ENCODE data around the gene RUFY4. TPM values are rescaled to one million over a fixed set of nuclear protein-coding genes. Genes with fewer than 3 reads are reported as not detected.

RUFY4 gene
- total RNA-seq, 1 experiment from 2014 or later: not detected

DNA sequence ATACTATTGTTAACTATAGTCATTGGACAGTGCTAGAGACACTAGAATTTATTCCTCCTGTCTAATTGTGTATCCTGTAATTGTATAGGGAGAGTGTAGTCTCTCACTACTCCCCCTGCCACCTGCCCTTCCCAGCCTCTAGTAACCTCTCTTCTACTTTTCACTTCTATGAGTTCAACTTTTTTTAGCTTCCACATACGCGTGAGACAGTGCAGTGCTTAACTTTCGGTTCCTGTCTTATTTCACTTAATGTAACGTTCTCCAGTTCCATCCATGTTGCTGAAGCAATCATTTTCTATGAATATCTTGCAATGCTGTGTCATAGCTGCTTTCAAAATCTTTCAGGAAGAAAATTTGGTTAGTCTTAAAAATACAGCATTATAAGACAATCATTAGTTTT, 22.8 kb upstream of the RUFY4 start:
- in situ Hi-C loops (cut with HindIII; ENCODE audit: low sequenced_read_pairs): no loop called here
- DNase-seq (ENCODE audit: low spot score): no peak

GRCh38 chr2:218047536-218048225, 21.4 kb upstream of the RUFY4 start:
- DNase-seq (ENCODE audit: low spot score): no peak
- in situ Hi-C loops (cut with HindIII; ENCODE audit: low sequenced_read_pairs): no loop called here

- no peak for DNase-seq (ENCODE audit: low spot score)
- in situ Hi-C loops (cut with HindIII; ENCODE audit: low sequenced_read_pairs): no loop called here
Measured at GRCh38 chr2:218051903-218052302, 17.1 kb upstream of the RUFY4 start.

DNA sequence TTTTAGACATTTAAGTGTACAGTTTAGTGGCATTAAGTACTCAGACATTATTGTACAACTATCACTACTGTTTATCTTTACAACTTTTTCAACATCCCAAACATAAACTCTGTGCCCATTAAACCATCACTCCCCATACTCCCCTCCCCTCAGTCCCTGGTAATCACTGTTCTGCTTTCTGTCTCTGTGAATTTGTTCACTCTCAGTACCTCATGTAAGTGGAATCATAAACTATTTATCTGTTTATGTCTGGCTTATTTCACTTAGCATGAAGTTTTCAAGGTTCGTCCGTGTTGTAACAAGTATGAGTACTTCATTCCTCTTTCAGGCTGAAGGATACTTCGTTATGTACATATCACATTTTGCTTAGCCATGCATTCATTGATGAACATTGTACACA, 9.8 kb upstream of the RUFY4 start:
- DNase-seq (ENCODE audit: low spot score): no peak
- in situ Hi-C loops (cut with HindIII; ENCODE audit: low sequenced_read_pairs): no loop called here

- no peak for DNase-seq (ENCODE audit: low spot score)
- in situ Hi-C loops (cut with HindIII; ENCODE audit: low sequenced_read_pairs): no loop called here
Measured at GRCh38 chr2:218060118-218060517, 8.9 kb upstream of the RUFY4 start.

DNA sequence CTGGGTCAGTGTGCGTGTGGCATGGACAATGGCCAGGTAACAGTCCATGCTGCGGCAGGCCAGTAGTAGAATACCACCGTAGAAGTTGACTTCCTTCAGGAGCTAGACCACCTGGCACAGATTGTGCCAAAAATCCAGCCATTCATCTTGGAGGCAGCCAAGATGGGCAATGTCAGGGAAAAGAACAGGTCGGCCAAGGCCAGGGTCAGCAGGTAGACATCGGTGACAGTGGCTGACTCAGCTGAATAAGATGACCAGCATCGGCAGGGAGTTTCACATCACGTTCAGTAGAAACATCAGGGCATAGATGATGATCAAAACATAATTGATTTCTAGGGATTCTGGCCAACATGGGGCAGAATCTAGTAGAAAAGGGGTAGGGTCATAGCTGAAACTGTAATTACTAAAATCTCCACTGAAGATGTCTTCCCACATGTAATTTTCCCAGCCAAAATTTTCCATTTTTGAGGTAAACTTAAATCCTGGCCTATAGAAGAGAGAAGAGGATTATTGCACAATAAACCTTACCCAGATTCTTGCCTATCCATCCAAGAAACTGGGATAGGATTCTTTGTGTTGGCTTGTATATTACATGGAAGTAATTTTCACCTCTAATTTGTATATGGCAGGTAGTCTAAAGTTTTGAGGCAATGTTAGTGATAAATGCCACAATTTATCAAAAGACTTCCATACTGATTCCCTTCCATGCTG, 7.9 kb upstream of the RUFY4 start:
- DNase-seq (ENCODE audit: low spot score): no peak
- in situ Hi-C loops (cut with HindIII; ENCODE audit: low sequenced_read_pairs): no loop called here

- in situ Hi-C loops (cut with HindIII; ENCODE audit: low sequenced_read_pairs): no loop called here
- no peak for DNase-seq (ENCODE audit: low spot score)
Measured at GRCh38 chr2:218063486-218063885, 5.6 kb upstream of the RUFY4 start.

DNA sequence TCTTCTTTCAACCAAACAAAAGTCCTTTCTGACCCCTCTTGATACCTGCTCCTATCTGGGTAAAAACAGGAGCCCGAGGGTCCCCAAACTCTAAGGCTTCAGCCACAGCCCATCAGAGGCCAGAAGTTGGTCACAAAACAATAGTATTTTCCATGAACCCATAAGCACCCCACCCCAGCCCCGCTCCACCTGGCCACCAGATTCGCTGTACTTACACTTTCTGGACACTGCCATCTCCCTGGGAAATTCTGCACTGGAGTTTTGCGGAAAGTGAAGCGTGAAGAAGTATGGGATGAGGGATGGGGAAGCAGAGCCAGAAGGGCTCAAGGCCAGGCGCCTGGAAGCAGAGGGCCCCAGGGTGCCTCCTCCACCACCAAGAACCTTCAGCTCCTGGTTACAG, 5.2 kb upstream of the RUFY4 start:
- no peak for DNase-seq (ENCODE audit: low spot score)
- in situ Hi-C loops (cut with HindIII; ENCODE audit: low sequenced_read_pairs): no loop called here

GRCh38 chr2:218065239-218066006, 3.6 kb upstream of the RUFY4 start:
- no peak for DNase-seq (ENCODE audit: low spot score)
- in situ Hi-C loops (cut with HindIII; ENCODE audit: low sequenced_read_pairs): no loop called here

GRCh38 chr2:218066926-218067515, 2.0 kb upstream of the RUFY4 start:
- DNase-seq (ENCODE audit: low spot score): no peak
- in situ Hi-C loops (cut with HindIII; ENCODE audit: low sequenced_read_pairs): no loop called here

DNA sequence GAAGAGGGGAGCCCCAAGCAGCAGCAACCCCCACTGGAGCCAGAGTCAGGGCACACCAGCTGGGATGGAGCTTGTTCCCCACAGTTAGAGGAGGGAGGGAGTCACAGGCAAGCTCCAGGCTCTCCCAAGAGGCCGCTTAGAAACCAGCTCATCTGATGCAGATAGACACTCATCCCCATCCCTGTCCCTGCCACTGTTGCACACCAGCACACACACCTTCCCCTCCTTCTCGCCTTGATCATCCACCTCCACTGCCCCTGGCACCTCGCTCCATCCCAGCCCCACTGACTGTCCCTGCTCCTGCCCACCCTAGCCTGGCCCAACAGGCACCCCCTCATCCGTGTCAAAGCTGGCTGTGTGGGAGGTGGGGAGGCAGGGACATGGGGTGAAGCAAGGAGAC, 1.5 kb upstream of the RUFY4 start:
- DNase-seq (ENCODE audit: low spot score): no peak
- in situ Hi-C loops (cut with HindIII; ENCODE audit: low sequenced_read_pairs): no loop called here

DNA sequence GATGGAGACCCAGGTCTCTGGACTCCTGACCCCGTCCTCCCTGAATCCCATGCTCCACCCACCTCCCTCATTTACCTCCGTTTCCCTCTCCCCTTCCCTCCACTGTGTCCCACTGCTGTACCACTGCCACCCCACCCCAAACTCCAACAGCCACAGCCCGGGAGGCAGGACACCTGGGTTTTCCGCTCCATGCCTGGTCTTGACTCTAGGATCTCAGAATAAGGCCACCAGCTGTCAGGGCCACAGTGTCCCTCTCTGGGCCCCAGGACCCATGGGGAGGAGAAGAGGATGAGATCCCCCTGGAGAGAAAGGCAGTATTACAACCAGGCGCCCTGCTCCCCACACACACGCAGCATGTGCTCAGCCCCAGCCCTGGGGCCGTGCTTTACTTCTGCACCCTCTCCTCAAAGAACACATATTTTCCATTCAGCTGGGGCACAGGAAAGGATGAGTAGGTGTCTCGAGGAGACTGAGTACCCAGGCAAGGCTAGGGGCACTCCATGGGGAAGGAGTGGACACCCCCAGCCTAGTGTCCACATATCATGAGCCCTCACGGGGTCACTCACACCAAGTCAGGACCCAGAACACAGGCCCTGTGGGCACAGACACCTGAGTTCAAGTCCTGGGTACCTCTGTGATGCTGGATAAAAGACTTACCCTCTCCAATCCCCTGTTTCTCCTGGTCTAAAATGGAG, 700 bp downstream of the RUFY4 start:
- in situ Hi-C loops (cut with HindIII; ENCODE audit: low sequenced_read_pairs): no loop called here
- no peak for DNase-seq (ENCODE audit: low spot score)

GRCh38 chr2:218070587-218070986, 1.5 kb downstream of the RUFY4 start:
- DNase-seq (ENCODE audit: low spot score): no peak
- in situ Hi-C loops (cut with HindIII; ENCODE audit: low sequenced_read_pairs): no loop called here

GRCh38 chr2:218071218-218071937, 2.3 kb downstream of the RUFY4 start:
- in situ Hi-C loops (cut with HindIII; ENCODE audit: low sequenced_read_pairs): no loop called here
- DNase-seq (ENCODE audit: low spot score): no peak

GRCh38 chr2:218072002-218072401, 2.9 kb downstream of the RUFY4 start:
- DNase-seq (ENCODE audit: low spot score): no peak
- in situ Hi-C loops (cut with HindIII; ENCODE audit: low sequenced_read_pairs): no loop called here

GRCh38 chr2:218072478-218073024, 3.5 kb downstream of the RUFY4 start:
- in situ Hi-C loops (cut with HindIII; ENCODE audit: low sequenced_read_pairs): no loop called here
- DNase-seq (ENCODE audit: low spot score): no peak

DNA sequence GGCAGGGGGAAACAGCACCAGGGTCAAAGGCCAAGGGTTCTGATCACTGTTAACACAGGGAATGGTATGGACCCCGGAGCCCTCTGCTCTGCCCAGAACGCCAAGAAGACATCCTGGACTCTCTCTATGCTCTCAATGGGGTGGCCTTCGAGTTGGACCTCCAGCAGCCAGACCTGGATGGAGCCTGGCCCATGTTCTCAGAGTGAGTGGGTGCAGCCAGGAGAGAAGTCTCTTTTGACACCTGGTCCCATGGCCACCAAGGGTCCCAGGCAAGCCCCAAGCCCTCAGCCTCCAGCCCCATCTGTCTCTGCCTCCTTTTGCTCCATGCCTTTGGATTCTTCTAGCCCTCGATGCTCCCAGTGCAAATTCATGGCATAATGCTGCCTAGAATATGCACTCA, 4.1 kb downstream of the RUFY4 start:
- in situ Hi-C loops (cut with HindIII; ENCODE audit: low sequenced_read_pairs): no loop called here
- no peak for DNase-seq (ENCODE audit: low spot score)

DNA sequence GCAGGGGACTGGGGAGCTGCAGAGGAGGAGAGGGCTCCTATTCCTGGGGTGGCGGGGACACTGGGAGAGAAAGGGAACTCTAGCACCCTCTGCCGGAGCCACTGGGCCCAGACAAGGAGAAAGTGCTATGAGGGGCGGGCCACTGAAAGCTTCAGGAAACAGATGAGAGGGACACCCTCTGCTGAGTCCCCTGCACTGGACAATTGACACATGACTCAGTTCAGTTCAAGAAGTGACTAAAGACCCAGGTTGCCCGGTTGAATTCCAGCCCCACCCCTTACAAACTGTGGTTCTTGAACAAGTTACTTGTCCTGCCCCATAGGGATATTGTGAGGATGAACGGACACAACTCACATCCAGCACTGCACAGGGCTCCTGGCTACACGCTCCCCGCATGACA, 5.0 kb downstream of the RUFY4 start:
- DNase-seq (ENCODE audit: low spot score): no peak
- in situ Hi-C loops (cut with HindIII; ENCODE audit: low sequenced_read_pairs): no loop called here

Data from G401 (cell line).